Panc1 (cell line): Measurements from ENCODE around the gene HCAR2. TPM values are rescaled to one million over a fixed set of nuclear protein-coding genes. Genes with fewer than 3 reads are reported as not detected.
"Not testable (repeated sequence)": the region's sequence is repeated elsewhere in the genome, so short reads cannot be mapped to it uniquely, and the experiment has no call there.

Experiments used
- ATAC-seq: fragments of 200-7000 bp; cut with Tn5 transposase; 2 replicates; pipeline ENCODE4 v1.9.1; 2020; ENCODE audit warnings: mild to moderate bottlenecking, moderate library complexity
- Bru-seq: library from RNA; stranded (reverse); fragments of 400-500 nt; gene quantifications from one replicate; lab custom pipeline; 2021; lab: Mats Ljungman, UMichigan
- BruChase-seq, 2 experiments: library from RNA; stranded (reverse); fragments of 400-500 nt; gene quantifications; one replicate each; lab custom pipeline; 2021; lab: Mats Ljungman, UMichigan
- BruUV-seq: library from RNA; stranded (reverse); fragments of 400-500 nt; replicated peaks from 2 replicates; lab custom pipeline; 2021; lab: Mats Ljungman, UMichigan
- CTCF ChIA-PET: fragments of 300-600 bp; sonication (Branson Sonifier 250); formaldehyde crosslinking; loops from one replicate; lab custom pipeline; 2022; ENCODE audit warnings: antibody characterized with exemption; lab: Charles Lee
- POLR2A ChIA-PET: fragments of 300-600 bp; sonication (Branson Sonifier 250); formaldehyde crosslinking; loops from one replicate; lab custom pipeline; 2022; ENCODE audit warnings: antibody characterized with exemption; lab: Charles Lee
- DNase-seq: peaks from one replicate; pipeline ENCODE4 v3.0.0-alpha.2; 2010; ENCODE audit warnings: low read depth, low spot score
- H3K27ac ChIP-seq: 2 replicates; pipeline ENCODE4 v1.5.1; 2011; ENCODE audit warnings: mild to moderate bottlenecking, low read length, inconsistent platforms
- H3K27me3 ChIP-seq: fragments of 200-500 bp; sonication (Bioruptor generic); 2 replicates; pipeline ENCODE4 v1.6.0; 2014; ENCODE audit warnings: low read length, inconsistent platforms; ENCODE audit not compliant: control insufficient read depth, insufficient read depth
- H3K36me3 ChIP-seq: fragments of 200-500 bp; sonication (Bioruptor generic); 2 replicates; pipeline ENCODE4 v1.5.1; 2014; ENCODE audit warnings: inconsistent platforms, mild to moderate bottlenecking, low read length, moderate library complexity; ENCODE audit not compliant: control insufficient read depth, insufficient read depth
- H3K4me1 ChIP-seq: 2 replicates; pipeline ENCODE4 v1.5.1; 2011; ENCODE audit warnings: inconsistent platforms, mild to moderate bottlenecking, low read length, moderate library complexity; ENCODE audit not compliant: control insufficient read depth, insufficient read depth
- H3K4me3 ChIP-seq, 2 experiments: 2 replicates each; pipeline ENCODE4 v1.5.1; 2011 to 2012; ENCODE audit warnings: low read depth in 2 of 2, low read length in 2 of 2, mild to moderate bottlenecking in 2 of 2, inconsistent platforms in 1 of 2, moderate library complexity in 1 of 2
- H3K9me3 ChIP-seq: fragments of 200-500 bp; sonication (Bioruptor generic); 2 replicates; pipeline ENCODE4 v1.5.1; 2014; ENCODE audit warnings: low read depth, mild to moderate bottlenecking, inconsistent platforms, low read length, moderate library complexity; ENCODE audit not compliant: control insufficient read depth, insufficient read depth
- CTCF ChIP-seq: fragments of 450-650 bp; IDR thresholded peaks from 2 replicates; pipeline ENCODE4 v1.5.1; 2017; ENCODE audit warnings: mild to moderate bottlenecking
- POLR2AphosphoS5 ChIP-seq: IDR thresholded peaks from 2 replicates; pipeline ENCODE4 v1.6.1; 2012; ENCODE audit warnings: mild to moderate bottlenecking, low read depth, low read length, moderate library complexity
- REST ChIP-seq, 2 experiments: IDR thresholded peaks; 2 replicates each; pipeline ENCODE4 v1.6.1; 2011 to 2012; ENCODE audit warnings: low read depth in 2 of 2, control low read depth in 1 of 2, low read length in 1 of 2, mild to moderate bottlenecking in 1 of 2, moderate library complexity in 1 of 2; ENCODE audit not compliant: insufficient read depth in 1 of 2
- SIN3A ChIP-seq: IDR thresholded peaks from 2 replicates; pipeline ENCODE4 v1.6.1; 2012; ENCODE audit warnings: low read depth, mild to moderate bottlenecking, low read length, moderate library complexity, borderline replicate concordance; ENCODE audit not compliant: insufficient read depth
- TCF7L2 ChIP-seq: IDR thresholded peaks from 2 replicates; pipeline ENCODE4 v1.6.1; 2011; ENCODE audit warnings: mild to moderate bottlenecking, low read depth, low read length, inconsistent platforms
- in situ Hi-C: cut with HindIII; loops from 2 replicates; pipeline ENCODE4 v1.10.0; 2016; ENCODE audit warnings: low sequenced_read_pairs, low pct_unique_long_range_greater_than_20kb
- intact Hi-C: fragments of 100-400 bp; cut with micrococcal nuclease; formaldehyde crosslinking; loops from one replicate; pipeline ENCODE4 v1.10.0; 2022; ENCODE audit not compliant: unreplicated experiment
- long read RNA-seq: library from polyadenylated mRNA; unstranded; transcript quantifications from one replicate; pipeline ENCODE4 v2.0.0, GENCODE V29; 2021; ENCODE audit not compliant: unreplicated experiment
- polyA plus RNA-seq: library from polyadenylated mRNA; unstranded; fragments of >200 nt; gene quantifications from one replicate; pipeline ENCODE4 v1.2.1, GENCODE V29; 2012; ENCODE audit warnings: missing spikeins; ENCODE audit not compliant: insufficient read length
- total RNA-seq: library from RNA; stranded (reverse); gene quantifications from one replicate; pipeline ENCODE4 v1.2.1, GENCODE V29; 2021; ENCODE audit not compliant: unreplicated experiment

The HCAR2 gene
- not detected for total RNA-seq
- not detected for polyA plus RNA-seq
- Bru-seq, nascent RNA: not detected
- BruChase-seq, experiment 1, labeled RNA remaining after a 2-hour chase: not detected
- not detected for BruChase-seq, experiment 2, labeled RNA remaining after a 6-hour chase
- long read RNA-seq: 0 reads

GRCh38 chr12:122702890-122703611, at the start of gene HCAR2:
TSS of gene HCAR2 (minus strand) at chr12:122703357. CDS start at chr12:122703283, 74 bp downstream.
- H3K4me3 ChIP-seq, in situ Hi-C loops, H3K27ac ChIP-seq, H3K9me3 ChIP-seq, BruUV-seq, H3K27me3 ChIP-seq, H3K36me3 ChIP-seq, POLR2A ChIA-PET, CTCF ChIA-PET, intact Hi-C loops, DNase-seq, ATAC-seq, H3K4me1 ChIP-seq: not testable (repeated sequence)

GRCh38 chr12:122752464-122753318, 49.5 kb upstream of the HCAR2 start, which contains the start of gene DENR:
TSS of gene DENR (plus strand) at chr12:122752824. CDS start at chr12:122753702, 878 bp downstream.
- intact Hi-C loops: loop anchor here (5.0 kb wide), 1 partner anchor 115 kb away; no protein-coding TSS in a partner anchor

GRCh38 chr12:122750781-122751515, 47.8 kb upstream of the HCAR2 start:
- H3K4me3 ChIP-seq, H3K27me3 ChIP-seq, ATAC-seq, in situ Hi-C loops, CTCF ChIA-PET, H3K9me3 ChIP-seq, H3K27ac ChIP-seq, POLR2A ChIA-PET, DNase-seq, BruUV-seq: not testable (repeated sequence)
- H3K4me1 ChIP-seq: peaks cover 12% of the 10 kb centered on the region
- intact Hi-C loops: loop anchor here (5.0 kb wide), 1 partner anchor 114 kb away; no protein-coding TSS in a partner anchor
- peaks cover 25% of the 10 kb centered on the region for H3K36me3 ChIP-seq

More at GRCh38 chr12:122752464-122753318, 49.5 kb upstream of the HCAR2 start, which contains the start of gene DENR:
- POLR2A ChIA-PET: no interaction called here
- no TSS peak for BruUV-seq
- peaks cover 34% of the 10 kb centered on the region for H3K36me3 ChIP-seq
- peak; percentile 94 for DNase-seq
- peak; percentile 97 for ATAC-seq
- peak within 1 kb of the TSS; percentile 98 for H3K27ac ChIP-seq
- peak within 1 kb of the TSS; percentile 91 to 98 for H3K4me3 ChIP-seq
- CTCF ChIA-PET: no interaction called here
- in situ Hi-C loops: no loop called here
- no peak for TF ChIP-seq TCF7L2
- TF ChIP-seq SIN3A: peak; percentile 99
- peak; percentile 95 for TF ChIP-seq POLR2AphosphoS5
- TF ChIP-seq REST (IDR thresholded peaks at IDR 0.05; ENCODE audit: insufficient read depth in 1 of 2, low read depth in 2 of 2, low read length in 1 of 2): no peak
- peak; percentile 92 for TF ChIP-seq CTCF
- H3K4me1 ChIP-seq: peaks cover 12% of the 10 kb centered on the region
- no peaks in the 10 kb centered on the region for H3K9me3 ChIP-seq
- H3K27me3 ChIP-seq: no peaks in the 10 kb centered on the region
